Measurements from ENCODE around the gene ATXN7L1.

ATXN7L1 gene

GRCh38 chr7:105642264-105642663 lies 234.1 kb downstream of the ATXN7L1 start:
- Histone ChIP-seq H3K4me1 (ENCODE audit: control insufficient read depth, insufficient read depth, low read length) (peaks cover 17% of the 10 kb centered on the region), H3K36me3 (ENCODE audit: control insufficient read depth, insufficient read depth, low read length) (peaks cover 6% of the 10 kb centered on the region), H3K9ac (ENCODE audit: low read length) (no peak overlapping the region), H3K9me3 (ENCODE audit: control insufficient read depth, low read length) (no peaks in the 10 kb centered on the region), H3K4me3 (ENCODE audit: low read length) (no peak overlapping the region), H3K27me3 (ENCODE audit: control insufficient read depth, insufficient read depth, low read length) (no peaks in the 10 kb centered on the region)

- no peaks in the 10 kb centered on the region for H3K27me3 ChIP-seq (ENCODE audit: control insufficient read depth, insufficient read depth, low read length)
- no peak overlapping the region for H3K4me3 ChIP-seq (ENCODE audit: low read length)
- H3K9me3 ChIP-seq (ENCODE audit: control insufficient read depth, low read length) = no peaks in the 10 kb centered on the region
- peaks cover 6% of the 10 kb centered on the region for H3K36me3 ChIP-seq (ENCODE audit: control insufficient read depth, insufficient read depth, low read length)
- H3K4me1 ChIP-seq (ENCODE audit: control insufficient read depth, insufficient read depth, low read length) = peaks cover 17% of the 10 kb centered on the region
- no peak overlapping the region for H3K9ac ChIP-seq (ENCODE audit: low read length)
Measured at GRCh38 chr7:105640956-105641810, 235.2 kb downstream of the ATXN7L1 start.

GRCh38 chr7:105639667-105640493 lies 236.5 kb downstream of the ATXN7L1 start:
- Histone ChIP-seq H3K9ac (ENCODE audit: low read length) (no peak overlapping the region), H3K27me3 (ENCODE audit: control insufficient read depth, insufficient read depth, low read length) (no peaks in the 10 kb centered on the region), H3K9me3 (ENCODE audit: control insufficient read depth, low read length) (no peaks in the 10 kb centered on the region), H3K4me3 (ENCODE audit: low read length) (no peak overlapping the region), H3K36me3 (ENCODE audit: control insufficient read depth, insufficient read depth, low read length) (peaks cover 6% of the 10 kb centered on the region), H3K4me1 (ENCODE audit: control insufficient read depth, insufficient read depth, low read length) (peaks cover 17% of the 10 kb centered on the region)

GRCh38 chr7:105638902-105639495 lies 237.4 kb downstream of the ATXN7L1 start:
- H3K27me3 ChIP-seq (ENCODE audit: control insufficient read depth, insufficient read depth, low read length) = no peaks in the 10 kb centered on the region
- no peak overlapping the region for H3K4me3 ChIP-seq (ENCODE audit: low read length)
- no peaks in the 10 kb centered on the region for H3K9me3 ChIP-seq (ENCODE audit: control insufficient read depth, low read length)
- H3K9ac ChIP-seq (ENCODE audit: low read length) = no peak overlapping the region
- H3K4me1 ChIP-seq (ENCODE audit: control insufficient read depth, insufficient read depth, low read length) = peaks cover 17% of the 10 kb centered on the region
- H3K36me3 ChIP-seq (ENCODE audit: control insufficient read depth, insufficient read depth, low read length) = peaks cover 6% of the 10 kb centered on the region

- H3K9me3 ChIP-seq (ENCODE audit: control insufficient read depth, low read length) = no peaks in the 10 kb centered on the region
- H3K4me3 ChIP-seq (ENCODE audit: low read length) = no peak overlapping the region
- H3K9ac ChIP-seq (ENCODE audit: low read length) = no peak overlapping the region
- H3K27me3 ChIP-seq (ENCODE audit: control insufficient read depth, insufficient read depth, low read length) = no peaks in the 10 kb centered on the region
- H3K4me1 ChIP-seq (ENCODE audit: control insufficient read depth, insufficient read depth, low read length) = peaks cover 17% of the 10 kb centered on the region
- peaks cover 6% of the 10 kb centered on the region for H3K36me3 ChIP-seq (ENCODE audit: control insufficient read depth, insufficient read depth, low read length)
Measured at GRCh38 chr7:105638334-105638733, 238.1 kb downstream of the ATXN7L1 start.

- Histone ChIP-seq H3K27me3 (ENCODE audit: control insufficient read depth, insufficient read depth, low read length) (no peaks in the 10 kb centered on the region), H3K4me1 (ENCODE audit: control insufficient read depth, insufficient read depth, low read length) (peaks cover 17% of the 10 kb centered on the region), H3K9me3 (ENCODE audit: control insufficient read depth, low read length) (no peaks in the 10 kb centered on the region), H3K4me3 (ENCODE audit: low read length) (no peak overlapping the region), H3K36me3 (ENCODE audit: control insufficient read depth, insufficient read depth, low read length) (peaks cover 6% of the 10 kb centered on the region), H3K9ac (ENCODE audit: low read length) (no peak overlapping the region)
Measured at GRCh38 chr7:105637755-105638154, 238.6 kb downstream of the ATXN7L1 start.

- no peaks in the 10 kb centered on the region for H3K27me3 ChIP-seq (ENCODE audit: control insufficient read depth, insufficient read depth, low read length)
- peaks cover 6% of the 10 kb centered on the region for H3K36me3 ChIP-seq (ENCODE audit: control insufficient read depth, insufficient read depth, low read length)
- no peak overlapping the region for H3K4me3 ChIP-seq (ENCODE audit: low read length)
- H3K4me1 ChIP-seq (ENCODE audit: control insufficient read depth, insufficient read depth, low read length) = peaks cover 17% of the 10 kb centered on the region
- H3K9ac ChIP-seq (ENCODE audit: low read length) = no peak overlapping the region
- H3K9me3 ChIP-seq (ENCODE audit: control insufficient read depth, low read length) = no peaks in the 10 kb centered on the region
Measured at GRCh38 chr7:105636982-105637381, 239.4 kb downstream of the ATXN7L1 start.

GRCh38 chr7:105635197-105635596 lies 241.2 kb downstream of the ATXN7L1 start:
- Histone ChIP-seq H3K9me3 (ENCODE audit: control insufficient read depth, low read length) (no peaks in the 10 kb centered on the region), H3K9ac (ENCODE audit: low read length) (no peak overlapping the region), H3K4me3 (ENCODE audit: low read length) (no peak overlapping the region), H3K27me3 (ENCODE audit: control insufficient read depth, insufficient read depth, low read length) (no peaks in the 10 kb centered on the region), H3K4me1 (ENCODE audit: control insufficient read depth, insufficient read depth, low read length) (peaks cover 16% of the 10 kb centered on the region), H3K36me3 (ENCODE audit: control insufficient read depth, insufficient read depth, low read length) (peaks cover 6% of the 10 kb centered on the region)

- Histone ChIP-seq H3K36me3 (ENCODE audit: control insufficient read depth, insufficient read depth, low read length) (no peaks in the 10 kb centered on the region), H3K9ac (ENCODE audit: low read length) (no peak overlapping the region), H3K9me3 (ENCODE audit: control insufficient read depth, low read length) (no peaks in the 10 kb centered on the region)
Measured at GRCh38 chr7:105625986-105626385, 250.4 kb downstream of the ATXN7L1 start.

GRCh38 chr7:105623906-105624305 lies 252.5 kb downstream of the ATXN7L1 start:
- Histone ChIP-seq H3K36me3 (ENCODE audit: control insufficient read depth, insufficient read depth, low read length) (no peaks in the 10 kb centered on the region), H3K4me1 (ENCODE audit: control insufficient read depth, insufficient read depth, low read length) (no peaks in the 10 kb centered on the region), H3K9ac (ENCODE audit: low read length) (no peak overlapping the region), H3K27me3 (ENCODE audit: control insufficient read depth, insufficient read depth, low read length) (no peaks in the 10 kb centered on the region), H3K9me3 (ENCODE audit: control insufficient read depth, low read length) (no peaks in the 10 kb centered on the region), H3K4me3 (ENCODE audit: low read length) (no peak overlapping the region)

More at GRCh38 chr7:105625986-105626385, 250.4 kb downstream of the ATXN7L1 start:
- Histone ChIP-seq H3K27me3 (ENCODE audit: control insufficient read depth, insufficient read depth, low read length) (no peaks in the 10 kb centered on the region), H3K4me1 (ENCODE audit: control insufficient read depth, insufficient read depth, low read length) (no peaks in the 10 kb centered on the region), H3K4me3 (ENCODE audit: low read length) (no peak overlapping the region)

- no peaks in the 10 kb centered on the region for H3K36me3 ChIP-seq (ENCODE audit: control insufficient read depth, insufficient read depth, low read length)
- no peaks in the 10 kb centered on the region for H3K4me1 ChIP-seq (ENCODE audit: control insufficient read depth, insufficient read depth, low read length)
- no peak overlapping the region for H3K9ac ChIP-seq (ENCODE audit: low read length)
- no peak overlapping the region for H3K4me3 ChIP-seq (ENCODE audit: low read length)
- no peaks in the 10 kb centered on the region for H3K9me3 ChIP-seq (ENCODE audit: control insufficient read depth, low read length)
- H3K27me3 ChIP-seq (ENCODE audit: control insufficient read depth, insufficient read depth, low read length) = no peaks in the 10 kb centered on the region
Measured at GRCh38 chr7:105623378-105623777, 253.0 kb downstream of the ATXN7L1 start.
